AG04449 (cell line): ENCODE data around the gene KIRREL2.

ENCODE experiments used
- CTCF ChIA-PET: fragments of 350-600 bp; formaldehyde crosslinking; extraction: SDS; loops from one replicate; lab custom pipeline; 2021; ENCODE audit warnings: antibody characterized with exemption; lab: Yijun Ruan, JAX
- POLR2A ChIA-PET: fragments of 400-600, 350-600 bp; formaldehyde crosslinking; extraction: SDS; loops from one replicate; lab custom pipeline; 2020; ENCODE audit warnings: antibody characterized with exemption, inconsistent platforms; lab: Yijun Ruan, JAX
- DNase-seq: peaks from one replicate; pipeline ENCODE4 v3.0.0-alpha.2; 2010; ENCODE audit warnings: low read depth, low spot score
- H3K4me3 ChIP-seq: 2 replicates; pipeline ENCODE4 v1.5.1; 2011; ENCODE audit warnings: low read depth, mild to moderate bottlenecking, control low read depth, low read length
- CTCF ChIP-seq: IDR thresholded peaks from one replicate; pipeline ENCODE4 v1.5.1; 2011; ENCODE audit warnings: mild to moderate bottlenecking, moderate library complexity, low read length, control low read depth, inconsistent platforms; ENCODE audit not compliant: insufficient read depth; ENCODE audit errors: missing control alignments

The KIRREL2 gene

GRCh38 chr19:35848919-35849505, 7.7 kb upstream of the KIRREL2 start:
- H3K4me3 ChIP-seq = no peak overlapping the region
- TF ChIP-seq CTCF = no peak
- ChIA-PET POLR2A (no interaction called here), CTCF (no interaction called here)
- DNase-seq = no peak

GRCh38 chr19:35851213-35852028, 5.3 kb upstream of the KIRREL2 start:
- TF ChIP-seq CTCF = no peak
- H3K4me3 ChIP-seq = no peak overlapping the region
- ChIA-PET POLR2A (no interaction called here), CTCF (no interaction called here)
- DNase-seq = no peak

DNA sequence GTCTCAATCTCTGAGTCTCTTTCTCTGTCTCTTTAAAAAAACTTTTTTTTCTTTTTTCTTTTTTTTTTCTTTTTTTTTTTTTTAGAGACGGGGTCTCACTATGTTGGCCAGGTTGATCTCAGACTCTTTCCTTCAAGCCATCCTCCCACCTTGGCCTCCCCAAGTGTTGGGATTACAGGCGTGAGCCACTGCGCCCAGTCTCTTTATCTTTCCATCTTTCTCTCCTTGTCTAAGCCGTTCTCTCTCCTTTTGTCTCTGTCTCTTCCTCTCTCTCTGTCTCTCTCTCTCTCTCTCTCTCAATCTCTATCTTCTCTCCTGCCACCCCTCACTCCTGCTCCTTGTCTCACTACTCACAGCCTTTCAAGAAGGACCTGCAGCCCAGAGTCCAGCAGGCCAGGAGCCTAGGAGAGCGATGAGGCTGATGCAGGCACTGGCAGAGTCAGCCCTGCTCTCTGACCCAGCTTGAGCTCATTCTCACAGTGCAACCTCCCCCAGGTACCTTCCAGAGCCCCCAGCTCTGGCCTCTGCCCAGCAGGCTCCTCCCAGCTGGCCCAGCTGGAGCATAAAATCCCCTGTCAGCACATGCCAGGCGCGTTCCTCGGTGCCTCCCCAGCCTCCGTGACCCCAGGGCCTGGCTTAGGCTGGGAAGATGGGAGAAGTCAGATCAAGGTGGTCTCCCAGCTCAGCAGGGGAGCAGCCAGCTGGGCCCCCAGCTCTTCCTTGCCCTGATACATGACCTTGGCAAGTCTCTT, 4.5 kb upstream of the KIRREL2 start, which contains the start of gene NPHS1:
NPHS1 (minus strand) TSS at position 476 of the 752 bp plus-strand sequence. CDS start 667 bp downstream, outside the sequence.
- DNase-seq = no peak
- no peak within 1 kb of the TSS for H3K4me3 ChIP-seq
- no peak for TF ChIP-seq CTCF
- POLR2A ChIA-PET = no interaction called here
- CTCF ChIA-PET = no interaction called here

DNA sequence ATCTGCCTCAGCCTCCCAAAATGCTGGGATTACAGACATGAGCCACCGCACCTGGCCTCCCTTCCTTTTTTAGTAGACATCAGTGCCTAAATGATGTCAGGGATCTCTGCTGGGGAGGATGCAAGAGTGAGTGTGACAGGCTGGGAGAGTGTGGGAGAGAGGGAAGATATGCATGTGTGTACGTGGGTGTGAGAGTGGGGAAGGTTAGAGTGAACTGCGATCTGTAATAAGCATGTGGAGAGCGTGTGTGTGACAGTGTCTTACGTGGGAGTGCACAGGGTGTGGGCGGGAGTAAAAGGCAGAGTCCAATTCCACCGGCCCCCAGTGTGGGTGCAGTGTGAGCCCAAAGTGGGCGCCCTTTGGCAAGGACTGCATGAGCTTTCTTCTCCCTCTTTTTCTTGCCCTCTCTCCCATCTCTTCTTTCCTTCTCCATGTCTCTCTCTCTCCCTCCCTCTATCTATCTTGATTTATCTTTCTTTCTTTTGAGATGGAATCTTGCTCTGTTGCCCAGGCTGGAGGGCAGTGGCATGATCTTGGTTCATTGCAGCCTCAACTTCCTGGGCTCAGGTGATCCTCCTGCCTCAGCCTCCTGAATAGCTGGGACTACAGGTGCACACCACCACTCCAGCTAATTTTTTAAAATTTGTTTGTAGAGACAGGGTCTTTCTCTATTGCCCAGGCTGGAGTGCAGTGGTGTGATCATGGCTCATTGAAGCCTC, 3.5 kb upstream of the KIRREL2 start:
- CTCF ChIA-PET = no interaction called here

GRCh38 chr19:35858311-35858710, 1.6 kb downstream of the KIRREL2 start:
- DNase-seq = no peak
- no peak for TF ChIP-seq CTCF
- POLR2A ChIA-PET = no interaction called here
- H3K4me3 ChIP-seq = no peak overlapping the region
- CTCF ChIA-PET = no interaction called here

More for the DNA sequence above, 3.5 kb upstream of the KIRREL2 start:
- no peak for DNase-seq
- POLR2A ChIA-PET = no interaction called here
- TF ChIP-seq CTCF = no peak
- no peak overlapping the region for H3K4me3 ChIP-seq
